ENCODE results near the gene STEAP1.

The STEAP1 gene

GRCh38 chr7:90169891-90170290, 15.6 kb downstream of the STEAP1 start:
- H3K4me3 ChIP-seq (ENCODE audit: low read depth, low read length): no peak overlapping the region
- DNase-seq (ENCODE audit: low read depth): no peak
- TF ChIP-seq, protein P1, sequence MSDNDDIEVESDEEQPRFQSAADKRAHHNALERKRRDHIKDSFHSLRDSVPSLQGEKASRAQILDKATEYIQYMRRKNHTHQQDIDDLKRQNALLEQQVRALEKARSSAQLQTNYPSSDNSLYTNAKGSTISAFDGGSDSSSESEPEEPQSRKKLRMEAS (IDR thresholded peaks at IDR 0.05; ENCODE audit: low read depth, low read length): no peak
- no peak for TF ChIP-seq POLR2A (IDR thresholded peaks at IDR 0.05; ENCODE audit: extremely low read depth, insufficient read length)
- no peak for TF ChIP-seq CTCF (IDR thresholded peaks at IDR 0.05; ENCODE audit: low read depth, low read length)
- TF ChIP-seq MYC (IDR thresholded peaks at IDR 0.05; ENCODE audit: low read depth, low read length): no peak

GRCh38 chr7:90172121-90172520, 17.9 kb downstream of the STEAP1 start:
- no peak for DNase-seq (ENCODE audit: low read depth)
- no peak for TF ChIP-seq POLR2A (IDR thresholded peaks at IDR 0.05; ENCODE audit: extremely low read depth, insufficient read length)
- no peak for TF ChIP-seq MYC (IDR thresholded peaks at IDR 0.05; ENCODE audit: low read depth, low read length)
- TF ChIP-seq, protein P1 (IDR thresholded peaks at IDR 0.05; ENCODE audit: low read depth, low read length): no peak
- TF ChIP-seq CTCF (IDR thresholded peaks at IDR 0.05; ENCODE audit: low read depth, low read length): no peak
- H3K4me3 ChIP-seq (ENCODE audit: low read depth, low read length): no peak overlapping the region

DNA sequence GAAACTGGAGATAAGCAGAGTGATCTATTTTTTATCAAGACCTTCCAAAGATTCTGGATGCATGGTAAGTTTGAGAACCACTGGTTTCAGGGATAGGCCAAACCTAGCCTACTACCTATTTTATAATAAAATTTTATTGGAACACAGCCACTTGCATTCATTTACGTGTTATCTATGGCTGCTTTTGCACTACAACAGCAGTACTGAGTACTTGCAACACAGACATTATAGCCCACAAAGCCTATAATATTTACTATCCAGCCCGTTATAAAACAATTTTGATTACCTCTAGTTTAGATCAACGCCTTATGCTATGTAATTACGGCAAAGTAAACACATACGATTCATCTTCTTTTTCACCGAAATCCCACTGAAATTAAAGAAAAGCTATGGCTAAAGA, 18.4 kb downstream of the STEAP1 start:
- TF ChIP-seq CTCF (IDR thresholded peaks at IDR 0.05; ENCODE audit: low read depth, low read length) (no peak), POLR2A (IDR thresholded peaks at IDR 0.05; ENCODE audit: extremely low read depth, insufficient read length) (no peak), MYC (IDR thresholded peaks at IDR 0.05; ENCODE audit: low read depth, low read length) (no peak)
- TF ChIP-seq, protein P1 (IDR thresholded peaks at IDR 0.05; ENCODE audit: low read depth, low read length): no peak
- no peak for DNase-seq (ENCODE audit: low read depth)
- H3K4me3 ChIP-seq (ENCODE audit: low read depth, low read length): no peak overlapping the region

- peak; percentile 13 for DNase-seq (ENCODE audit: low read depth)
- TF ChIP-seq MYC (IDR thresholded peaks at IDR 0.05; ENCODE audit: low read depth, low read length): no peak
- no peak for TF ChIP-seq POLR2A (IDR thresholded peaks at IDR 0.05; ENCODE audit: extremely low read depth, insufficient read length)
- no peak for TF ChIP-seq CTCF (IDR thresholded peaks at IDR 0.05; ENCODE audit: low read depth, low read length)
- TF ChIP-seq, protein P1 (IDR thresholded peaks at IDR 0.05; ENCODE audit: low read depth, low read length): no peak
- H3K4me3 ChIP-seq (ENCODE audit: low read depth, low read length): no peak overlapping the region
These were observed 19.0 kb downstream of the STEAP1 start for GRCh38 chr7:90173127-90173844.

- no peak overlapping the region for H3K4me3 ChIP-seq (ENCODE audit: low read depth, low read length)
- TF ChIP-seq CTCF (IDR thresholded peaks at IDR 0.05; ENCODE audit: low read depth, low read length) (no peak), POLR2A (IDR thresholded peaks at IDR 0.05; ENCODE audit: extremely low read depth, insufficient read length) (no peak), MYC (IDR thresholded peaks at IDR 0.05; ENCODE audit: low read depth, low read length) (no peak)
- TF ChIP-seq, protein P1 (IDR thresholded peaks at IDR 0.05; ENCODE audit: low read depth, low read length): no peak
- no peak for DNase-seq (ENCODE audit: low read depth)
These were observed 21.4 kb downstream of the STEAP1 start for GRCh38 chr7:90175667-90176066.
